ENCODE data around the gene TAPBP.

Gene TAPBP

DNA sequence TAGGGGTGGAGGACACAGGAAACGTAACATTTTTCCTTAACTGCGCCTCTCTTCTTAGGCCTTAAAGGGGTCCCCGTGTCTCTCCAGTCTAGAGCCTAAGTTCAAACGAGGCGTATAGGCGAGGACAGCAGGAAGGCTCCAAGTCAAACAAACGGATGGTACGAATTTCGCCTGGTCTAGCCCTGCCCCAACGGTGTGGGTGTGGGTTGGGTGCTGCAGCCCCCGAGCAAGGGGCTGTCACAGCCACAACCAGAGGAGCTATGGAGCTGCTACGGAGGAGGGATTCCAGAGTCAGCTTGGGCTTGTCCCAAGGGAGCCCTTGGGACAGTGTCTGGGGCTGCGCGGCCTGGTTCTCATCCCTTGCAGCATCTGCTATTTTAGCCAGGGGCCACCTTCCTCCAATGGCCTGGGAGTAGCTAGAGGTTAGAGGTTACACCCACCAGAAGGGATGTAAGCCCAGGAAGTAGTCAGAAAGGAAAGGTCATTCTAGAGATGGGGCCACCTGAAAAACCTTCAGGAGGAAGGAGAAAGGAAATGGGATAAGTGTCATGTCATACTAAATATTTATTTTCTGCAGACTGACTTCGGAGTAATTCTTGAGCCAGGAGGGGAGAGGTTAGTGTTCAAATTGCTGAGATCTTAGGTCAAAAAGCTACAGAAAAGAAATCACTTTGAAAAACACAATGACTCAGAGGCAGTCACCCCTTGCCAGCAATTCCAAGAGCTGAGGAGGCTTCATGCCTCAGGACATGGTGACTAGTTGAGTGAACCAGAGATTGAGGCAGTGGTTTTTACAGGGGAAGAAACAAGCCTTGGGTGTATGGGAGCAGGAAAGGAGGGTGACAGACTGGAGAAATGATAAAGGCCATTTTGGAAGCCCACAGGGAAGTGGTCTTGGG is 63.9 kb downstream of the TAPBP start:
- TF ChIP-seq CTCF (IDR thresholded peaks at IDR 0.05; ENCODE audit: insufficient read depth, low read depth, low read length, missing control alignments): no peak
- DNase-seq (ENCODE audit: low read depth): no peak
- H3K4me3 ChIP-seq (ENCODE audit: low read depth, low read length): peak overlapping the region; percentile 80

Data from GM12865 (cell line).